OCI-LY7 (cell line): ENCODE measurements around the gene VENTX.

Experiments used
- CTCF ChIP-seq: fragments of 200-600 bp; sonication (generic); conservative IDR thresholded peaks from 2 replicates; pipeline ENCODE4 v1.5.1; 2014; ENCODE audit warnings: mild to moderate bottlenecking, antibody characterized with exemption, low read length, moderate library complexity, mixed read lengths
- EZH2phosphoT487 ChIP-seq: fragments of 200-600 bp; sonication (generic); IDR thresholded peaks from 2 replicates; pipeline ENCODE4 v1.6.1; 2018; ENCODE audit warnings: low read depth, borderline replicate concordance, mild to moderate bottlenecking, mixed run types, antibody characterized with exemption, low read length, moderate library complexity, mixed read lengths

- TF ChIP-seq CTCF (peak; percentile 56; the same call in 1 of the 2 replicates), EZH2phosphoT487 (no peak)
These were observed 19.9 kb downstream of the VENTX start for GRCh38 chr10:133257489-133258065.
